ENCODE measurements around the gene SLC4A8.
A peak's percentile ranks its signal among the peaks of the same experiment; 100 is the strongest.

The SLC4A8 gene

DNA sequence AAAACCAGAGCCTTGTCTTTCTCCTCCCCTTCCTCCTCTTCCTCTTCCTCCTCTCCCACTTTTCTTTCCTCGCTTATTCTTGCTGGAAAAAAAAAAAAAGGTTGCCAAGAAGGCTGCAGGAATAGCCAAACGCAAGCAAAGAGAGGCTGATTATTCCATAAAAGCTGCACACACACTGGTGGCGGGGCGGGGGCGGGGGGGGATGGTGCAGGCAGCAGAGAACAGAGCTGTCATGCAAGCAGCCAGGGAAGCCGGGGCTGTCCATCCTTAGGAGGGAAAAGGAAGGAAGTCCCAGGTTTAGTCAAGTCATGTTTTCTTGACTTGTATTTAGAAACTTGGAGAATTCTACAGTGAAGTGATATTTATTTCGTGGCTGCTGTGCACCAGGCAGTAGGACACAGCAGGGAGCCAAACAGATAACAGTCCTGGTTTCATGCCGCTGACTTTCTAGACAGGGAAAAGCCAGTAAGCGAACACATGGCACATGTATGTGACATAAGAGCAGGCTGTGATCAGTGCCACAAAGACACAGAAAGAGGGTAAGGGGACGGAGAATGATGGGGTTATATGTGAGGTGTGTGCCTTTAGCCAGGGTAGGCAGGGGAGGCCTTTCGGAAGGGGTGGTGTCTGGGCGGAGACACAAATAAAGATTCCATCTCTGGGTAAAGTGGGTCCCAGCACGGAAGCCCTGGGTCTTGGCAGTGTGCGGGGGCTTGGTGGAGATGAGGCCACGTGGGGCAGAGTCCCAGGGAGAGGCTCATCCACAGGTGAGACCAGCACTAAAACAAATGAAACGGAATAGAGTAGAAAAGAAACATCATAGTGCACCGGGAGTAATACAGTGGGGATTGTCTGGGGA, 109.8 kb downstream of the SLC4A8 start:
- TF ChIP-seq ZFX (IDR thresholded peaks at IDR 0.05): no peak
- TF ChIP-seq, protein P1, sequence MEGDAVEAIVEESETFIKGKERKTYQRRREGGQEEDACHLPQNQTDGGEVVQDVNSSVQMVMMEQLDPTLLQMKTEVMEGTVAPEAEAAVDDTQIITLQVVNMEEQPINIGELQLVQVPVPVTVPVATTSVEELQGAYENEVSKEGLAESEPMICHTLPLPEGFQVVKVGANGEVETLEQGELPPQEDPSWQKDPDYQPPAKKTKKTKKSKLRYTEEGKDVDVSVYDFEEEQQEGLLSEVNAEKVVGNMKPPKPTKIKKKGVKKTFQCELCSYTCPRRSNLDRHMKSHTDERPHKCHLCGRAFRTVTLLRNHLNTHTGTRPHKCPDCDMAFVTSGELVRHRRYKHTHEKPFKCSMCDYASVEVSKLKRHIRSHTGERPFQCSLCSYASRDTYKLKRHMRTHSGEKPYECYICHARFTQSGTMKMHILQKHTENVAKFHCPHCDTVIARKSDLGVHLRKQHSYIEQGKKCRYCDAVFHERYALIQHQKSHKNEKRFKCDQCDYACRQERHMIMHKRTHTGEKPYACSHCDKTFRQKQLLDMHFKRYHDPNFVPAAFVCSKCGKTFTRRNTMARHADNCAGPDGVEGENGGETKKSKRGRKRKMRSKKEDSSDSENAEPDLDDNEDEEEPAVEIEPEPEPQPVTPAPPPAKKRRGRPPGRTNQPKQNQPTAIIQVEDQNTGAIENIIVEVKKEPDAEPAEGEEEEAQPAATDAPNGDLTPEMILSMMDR (conservative IDR thresholded peaks at IDR 0.05): 0 out of 2 replicates have a peak, but pooled peaks have one; percentile 2
- no peak overlapping the region for H3K27ac ChIP-seq

DNA sequence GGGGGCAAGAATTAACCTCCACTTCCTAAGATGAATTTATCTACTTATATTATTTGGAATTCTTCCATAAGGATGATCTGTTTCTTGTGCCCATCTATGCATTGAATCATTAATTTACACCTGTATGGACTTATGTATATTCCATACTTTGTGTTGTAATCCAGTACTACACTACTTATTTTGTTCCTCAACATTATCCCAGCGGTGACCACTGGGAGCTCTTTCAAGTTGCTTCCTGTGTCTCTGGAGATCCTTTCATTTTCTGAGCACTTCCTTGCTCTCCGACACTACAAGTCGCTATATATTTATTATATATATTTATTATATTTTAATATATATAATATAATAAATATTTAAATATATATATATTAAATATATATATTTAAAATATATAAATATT, 111.5 kb downstream of the SLC4A8 start:
- no peak overlapping the region for H3K27ac ChIP-seq
- TF ChIP-seq, protein P1 (conservative IDR thresholded peaks at IDR 0.05): no peak; the same call in 1 of the 2 replicates
- TF ChIP-seq ZFX (IDR thresholded peaks at IDR 0.05): no peak

DNA sequence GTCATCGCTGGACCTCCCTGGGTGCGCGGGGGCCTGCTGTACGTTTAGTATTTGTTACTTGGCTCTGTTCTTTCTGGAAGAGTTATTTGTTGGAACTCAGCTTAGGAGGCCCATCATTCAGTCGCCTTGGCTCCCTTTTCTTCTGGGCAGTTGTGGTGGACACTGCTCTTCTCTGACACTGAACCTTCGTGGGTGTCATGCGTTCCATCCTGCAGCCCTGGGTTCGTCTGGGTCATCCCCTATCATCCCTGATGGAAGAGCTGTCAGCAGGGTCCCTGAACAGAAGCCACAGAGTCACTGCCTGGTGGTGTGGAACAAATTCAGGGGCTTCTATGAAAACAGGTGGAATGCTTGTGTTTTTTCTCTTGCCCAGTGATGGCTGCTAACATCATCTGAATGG, 113.5 kb downstream of the SLC4A8 start:
- TF ChIP-seq ZFX (IDR thresholded peaks at IDR 0.05): no peak
- TF ChIP-seq, protein P1 (conservative IDR thresholded peaks at IDR 0.05): no peak
- no peak overlapping the region for H3K27ac ChIP-seq

DNA sequence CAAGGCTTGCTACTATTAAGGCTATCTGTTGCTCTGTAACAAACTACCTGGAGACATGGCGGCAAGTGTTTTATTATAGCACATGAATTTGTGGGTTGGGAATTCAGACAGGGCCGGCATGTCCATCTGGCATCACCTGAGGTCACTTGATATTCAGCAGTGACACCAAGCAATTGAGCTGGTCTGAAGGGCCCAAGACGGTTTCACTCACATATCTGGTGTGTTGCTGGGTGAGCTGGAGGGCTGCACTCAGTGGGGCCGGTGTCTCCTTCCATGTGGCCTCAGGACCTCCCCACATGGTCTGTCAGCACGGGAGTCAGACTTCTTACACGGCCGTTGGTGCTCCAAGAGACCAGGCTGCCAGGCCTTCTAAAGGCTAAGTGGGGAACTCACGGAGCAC, 114.0 kb downstream of the SLC4A8 start:
- TF ChIP-seq, protein P1 (conservative IDR thresholded peaks at IDR 0.05): no peak
- no peak for TF ChIP-seq ZFX (IDR thresholded peaks at IDR 0.05)
- H3K27ac ChIP-seq: no peak overlapping the region

DNA sequence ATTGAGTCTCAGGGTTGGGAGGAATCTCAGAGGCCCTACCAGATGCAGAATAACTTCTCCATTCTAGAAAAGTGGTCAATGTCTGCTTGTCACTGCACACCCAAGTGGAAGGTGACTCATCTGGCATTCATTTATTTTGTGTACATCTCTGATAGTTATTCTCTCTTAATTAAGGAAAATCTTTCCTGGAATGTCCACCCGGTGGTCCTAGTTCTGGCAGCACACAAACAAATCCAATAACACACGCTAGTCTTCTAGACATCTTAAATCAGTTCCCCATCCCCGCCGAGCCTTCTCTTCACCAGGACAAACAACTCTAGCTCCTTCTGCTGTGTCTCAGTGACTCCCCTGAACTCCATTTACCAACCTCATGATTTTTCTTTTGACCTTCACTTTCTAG, 116.4 kb downstream of the SLC4A8 start:
- no peak overlapping the region for H3K27ac ChIP-seq
- no peak for TF ChIP-seq ZFX (IDR thresholded peaks at IDR 0.05)
- TF ChIP-seq, protein P1 (conservative IDR thresholded peaks at IDR 0.05): no peak

DNA sequence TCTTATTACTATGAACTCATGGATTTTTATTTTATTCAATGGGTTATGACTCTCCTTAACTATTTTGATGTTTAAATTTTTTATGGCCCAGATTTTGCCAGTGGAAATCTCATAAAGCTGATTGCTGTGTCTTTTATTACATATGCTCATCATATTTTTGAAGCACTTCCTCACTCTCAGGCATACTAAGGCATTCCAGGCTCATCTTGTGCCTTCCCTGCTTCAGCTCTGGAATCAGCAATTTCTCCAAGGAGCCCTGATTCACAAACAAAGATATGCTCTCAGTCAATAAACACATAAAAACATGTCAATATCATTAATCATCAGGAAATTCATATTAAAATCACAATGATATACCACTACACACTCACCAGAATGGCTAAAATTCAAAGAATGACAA, 121.5 kb downstream of the SLC4A8 start:
- no peak for TF ChIP-seq ZFX (IDR thresholded peaks at IDR 0.05)
- TF ChIP-seq, protein P1 (conservative IDR thresholded peaks at IDR 0.05): no peak
- no peak overlapping the region for H3K27ac ChIP-seq

DNA sequence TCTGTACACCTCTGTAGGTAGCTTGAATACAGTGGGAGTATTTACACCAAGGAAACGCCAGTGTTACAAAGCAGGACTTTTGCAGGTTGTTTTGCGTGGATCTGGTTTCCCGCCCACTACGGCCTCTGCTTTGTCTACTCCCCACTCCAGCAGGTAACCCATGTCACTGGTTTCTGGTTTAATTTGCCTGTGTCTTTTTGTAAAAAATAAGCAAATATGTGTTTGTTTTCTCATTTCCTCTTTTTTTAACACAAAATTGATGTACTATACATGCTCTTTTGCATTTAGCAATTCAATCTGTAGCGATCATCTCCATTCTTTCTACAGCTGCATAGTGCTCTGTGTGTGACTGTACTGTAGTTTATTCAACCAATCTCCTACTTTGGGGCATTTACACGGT, 123.0 kb downstream of the SLC4A8 start:
- TF ChIP-seq, protein P1 (conservative IDR thresholded peaks at IDR 0.05): no peak
- no peak for TF ChIP-seq ZFX (IDR thresholded peaks at IDR 0.05)
- H3K27ac ChIP-seq: no peak overlapping the region
